ENCODE data around the gene BICC1.

BICC1 gene

GRCh38 chr10:58715061-58715460, 202.4 kb downstream of the BICC1 start:
- DNase-seq = no peak

GRCh38 chr10:58718596-58718995, 205.9 kb downstream of the BICC1 start:
- DNase-seq = no peak

GRCh38 chr10:58721601-58722281, 209.1 kb downstream of the BICC1 start:
- no peak for DNase-seq

- DNase-seq = no peak
Measured at GRCh38 chr10:58723186-58723585, 210.5 kb downstream of the BICC1 start.

- no peak for DNase-seq
Measured at GRCh38 chr10:58723966-58724365, 211.3 kb downstream of the BICC1 start.

- DNase-seq = no peak
Measured at GRCh38 chr10:58724781-58725180, 212.1 kb downstream of the BICC1 start.

- no peak for DNase-seq
Measured at GRCh38 chr10:58725901-58726300, 213.2 kb downstream of the BICC1 start.

GRCh38 chr10:58727633-58728032, 215.0 kb downstream of the BICC1 start:
- no peak for DNase-seq

GRCh38 chr10:58731276-58731675, 218.6 kb downstream of the BICC1 start:
- no peak for DNase-seq

- no peak for DNase-seq
Measured at GRCh38 chr10:58733436-58733835, 220.8 kb downstream of the BICC1 start.

GRCh38 chr10:58734116-58734515, 221.4 kb downstream of the BICC1 start:
- DNase-seq = no peak

- DNase-seq = no peak
Measured at GRCh38 chr10:58734664-58735063, 222.0 kb downstream of the BICC1 start.

GRCh38 chr10:58735087-58735486, 222.4 kb downstream of the BICC1 start:
- DNase-seq = no peak

GRCh38 chr10:58740620-58741369, 228.1 kb downstream of the BICC1 start:
- DNase-seq = no peak

- no peak for DNase-seq
Measured at GRCh38 chr10:58741673-58742072, 229.0 kb downstream of the BICC1 start.

GRCh38 chr10:58742141-58742540, 229.5 kb downstream of the BICC1 start:
- no peak for DNase-seq

- DNase-seq = no peak
Measured at GRCh38 chr10:58743466-58744115, 230.9 kb downstream of the BICC1 start.

GRCh38 chr10:58746474-58747185, 234.0 kb downstream of the BICC1 start:
- DNase-seq = no peak

GRCh38 chr10:58747687-58748086, 235.0 kb downstream of the BICC1 start:
- no peak for DNase-seq

GRCh38 chr10:58752665-58753064, 240.0 kb downstream of the BICC1 start:
- DNase-seq = no peak

GRCh38 chr10:58753425-58753824, 240.8 kb downstream of the BICC1 start:
- DNase-seq = no peak

GRCh38 chr10:58754469-58755339, 242.0 kb downstream of the BICC1 start:
- DNase-seq = no peak

GRCh38 chr10:58755340-58755610, 242.6 kb downstream of the BICC1 start:
- no peak for DNase-seq
